ENCODE results near the gene HOXA13. TPM values are rescaled to one million over a fixed set of nuclear protein-coding genes. Genes with fewer than 3 reads are reported as not detected.
A peak's percentile ranks its signal among the peaks of the same experiment; 100 is the strongest.

The HOXA13 gene
- total RNA-seq, 2 experiments from 2014 or later, result 0.32 to 0.54 TPM

DNA sequence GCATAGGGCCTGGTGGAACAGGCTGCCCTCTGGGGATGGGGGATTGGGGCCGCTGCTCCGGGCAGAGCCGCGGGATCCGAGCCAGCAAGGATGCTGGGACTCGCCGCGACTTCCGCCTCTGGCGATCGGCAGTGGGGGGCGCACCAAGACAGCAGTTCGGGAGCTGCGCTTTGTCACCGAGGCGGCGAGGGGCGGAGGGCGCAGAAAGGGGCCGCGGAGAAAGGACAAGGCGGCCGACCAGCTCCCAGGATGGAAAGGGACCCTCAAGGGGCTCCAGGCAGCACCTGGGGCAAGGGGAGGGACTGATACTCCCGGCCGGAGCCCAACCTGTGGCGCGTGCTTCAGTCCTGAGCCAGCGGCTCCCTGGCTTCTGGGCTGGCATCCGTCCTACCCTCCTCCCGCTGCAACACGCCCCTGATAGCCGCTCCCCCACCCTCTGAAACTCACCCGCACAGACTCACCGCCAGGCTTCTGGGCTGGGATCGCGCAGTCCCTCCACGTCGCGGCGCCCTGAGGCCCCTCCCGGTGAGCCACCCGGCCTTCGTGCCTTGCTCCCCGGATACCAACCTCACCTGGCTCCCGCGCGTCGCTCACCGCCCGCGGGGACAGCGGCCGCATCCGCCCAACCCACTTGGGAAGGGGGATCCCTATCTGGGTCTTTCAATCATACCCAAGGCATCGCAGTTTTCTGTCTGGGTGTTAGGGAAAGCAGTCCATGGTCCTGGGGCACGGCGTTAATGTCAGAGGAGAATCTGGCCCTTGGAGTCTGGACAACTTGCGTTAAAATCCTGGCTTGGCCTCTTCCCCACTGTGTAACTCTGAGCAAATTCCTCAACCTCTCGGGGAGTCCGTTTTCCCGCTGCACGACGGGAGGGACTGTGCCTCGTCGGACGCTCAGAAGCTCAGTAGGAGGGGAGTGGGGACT lies 35.8 kb upstream of the HOXA13 start:
- ChIA-PET CTCF (ENCODE audit: unreplicated experiment) (no interaction called here), POLR2A (no interaction called here)
- no TSS peak for BruUV-seq (replicated peaks)
- TF ChIP-seq CTCF (conservative IDR thresholded peaks at IDR 0.05; ENCODE audit: low read length) (0 out of 2 replicates have a peak, but pooled peaks have one; percentile 11), EZH2phosphoT487 (IDR thresholded peaks at IDR 0.05; ENCODE audit: borderline replicate concordance, low read depth, low read length) (no peak)
- H3K27ac ChIP-seq (ENCODE audit: low read depth, low read length, poor library complexity, severe bottlenecking), result no peak overlapping the region
- no peaks in the 10 kb centered on the region for H3K4me1 ChIP-seq (ENCODE audit: insufficient read depth, low read length, poor library complexity, severe bottlenecking)
- no peaks in the 10 kb centered on the region for H3K79me2 ChIP-seq (ENCODE audit: insufficient read depth, low read depth, low read length)
- no peaks in the 10 kb centered on the region for H3K9me2 ChIP-seq (ENCODE audit: insufficient read depth, low read length)
- no peaks in the 10 kb centered on the region for H3K36me3 ChIP-seq (ENCODE audit: insufficient read depth, low read length)
- peak overlapping the region; percentile 34; the same call in 1 of the 2 replicates for H3K4me2 ChIP-seq (ENCODE audit: low read length)
- no peaks in the 10 kb centered on the region for H4K20me1 ChIP-seq (ENCODE audit: insufficient read depth, low read length)
- H3K4me3 ChIP-seq (ENCODE audit: low read depth, low read length, poor library complexity, severe bottlenecking), result no peak overlapping the region
- DNase-seq (ENCODE audit: low spot score), result no peak
- H3K9me3 ChIP-seq (ENCODE audit: low read length), result no peaks in the 10 kb centered on the region
- intact Hi-C loops (cut with micrococcal nuclease; ENCODE audit: unreplicated experiment), result no loop called here
- H2AFZ ChIP-seq (ENCODE audit: low read length), result no peak overlapping the region

DNA sequence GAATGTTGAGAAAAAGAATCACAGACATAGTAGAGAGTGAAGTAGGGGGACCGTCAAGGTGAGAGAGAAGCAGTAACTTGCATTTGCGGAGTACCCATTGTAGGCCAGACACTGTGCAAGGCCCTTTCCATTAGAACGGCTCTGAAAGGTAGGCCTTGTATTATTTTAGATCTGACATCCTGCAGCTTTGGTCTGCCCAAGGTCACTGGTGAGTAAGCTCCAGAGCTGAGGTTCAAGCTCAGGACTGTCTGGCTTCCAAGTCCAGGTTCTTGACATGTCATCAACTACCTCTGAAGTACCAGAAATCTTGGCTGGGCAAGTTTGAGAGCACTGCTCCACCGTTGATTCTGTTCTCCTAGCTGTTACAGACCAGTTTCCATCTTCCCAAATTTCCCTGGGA lies 29.6 kb upstream of the HOXA13 start:
- Histone ChIP-seq H3K4me2 (ENCODE audit: low read length) (no peak overlapping the region), H3K9me3 (ENCODE audit: low read length) (no peaks in the 10 kb centered on the region), H3K4me3 (ENCODE audit: low read depth, low read length, poor library complexity, severe bottlenecking) (no peak overlapping the region), H4K20me1 (ENCODE audit: insufficient read depth, low read length) (no peaks in the 10 kb centered on the region), H3K36me3 (ENCODE audit: insufficient read depth, low read length) (no peaks in the 10 kb centered on the region), H3K4me1 (ENCODE audit: insufficient read depth, low read length, poor library complexity, severe bottlenecking) (no peaks in the 10 kb centered on the region), H3K27ac (ENCODE audit: low read depth, low read length, poor library complexity, severe bottlenecking) (no peak overlapping the region), H3K9me2 (ENCODE audit: insufficient read depth, low read length) (no peaks in the 10 kb centered on the region), H2AFZ (ENCODE audit: low read length) (no peak overlapping the region), H3K79me2 (ENCODE audit: insufficient read depth, low read depth, low read length) (no peaks in the 10 kb centered on the region)
- ChIA-PET POLR2A (interaction anchor here (0.7 kb wide), 1 partner anchor 339 kb away, joined by 3 read pairs; no protein-coding TSS in a partner anchor), CTCF (ENCODE audit: unreplicated experiment) (no interaction called here)
- no peak for TF ChIP-seq CTCF (conservative IDR thresholded peaks at IDR 0.05; ENCODE audit: low read length)
- BruUV-seq (replicated peaks), result no TSS peak
- intact Hi-C loops (cut with micrococcal nuclease; ENCODE audit: unreplicated experiment), result no loop called here
- DNase-seq (ENCODE audit: low spot score), result no peak

Data from OCI-LY7 (cell line).